HEK293 (cell line): ENCODE data around the gene SLC6A13.

Experiments
- CTCF ChIA-PET: fragments of 350-600 bp; formaldehyde crosslinking; extraction: SDS; loops from one replicate; lab custom pipeline; 2021; ENCODE audit warnings: antibody characterized with exemption; lab: Yijun Ruan, JAX
- POLR2A ChIA-PET: fragments of 300-600 bp; formaldehyde crosslinking; extraction: SDS; loops from one replicate; lab custom pipeline; 2020; ENCODE audit warnings: antibody characterized with exemption, inconsistent platforms; lab: Yijun Ruan, JAX
- H3K27ac ChIP-seq: fragments of 200-500 bp; sonication (Bioruptor generic); 2 replicates; pipeline ENCODE4 v1.5.1; 2014; ENCODE audit warnings: low read depth, low read length, control low read depth, inconsistent platforms; ENCODE audit errors: extremely low read depth
- H3K36me3 ChIP-seq, 2 experiments: fragments of 200-500 bp in 1 of 2; sonication (Bioruptor generic) in 1 of 2; 1 replicate in 1 of 2; 2 replicates in 1 of 2; pipeline ENCODE4 v1.5.1; 2014 to 2017; ENCODE audit warnings: inconsistent platforms in 2 of 2, low read length in 2 of 2; ENCODE audit not compliant: control insufficient read depth in 2 of 2, insufficient read depth in 1 of 2
- H3K4me1 ChIP-seq: fragments of 200-500 bp; sonication (Bioruptor generic); 2 replicates; pipeline ENCODE4 v1.5.1; 2014; ENCODE audit warnings: mild to moderate bottlenecking, low read length, inconsistent platforms; ENCODE audit not compliant: control insufficient read depth, insufficient read depth
- H3K4me3 ChIP-seq: 2 replicates; pipeline ENCODE4 v1.5.1; 2011; ENCODE audit warnings: low read depth, mild to moderate bottlenecking, control low read depth, low read length, moderate library complexity
- H3K9me3 ChIP-seq: fragments of 200-500 bp; sonication (Bioruptor generic); 2 replicates; pipeline ENCODE4 v1.5.1; 2014; ENCODE audit warnings: low read depth, low read length, inconsistent platforms; ENCODE audit not compliant: control insufficient read depth, insufficient read depth
- HOXD13 ChIP-seq: sonication (generic); formaldehyde crosslinking; IDR thresholded peaks from 2 replicates; pipeline ENCODE4 v1.8.0; 2022; ENCODE audit warnings: missing genetic modification reagents, borderline replicate concordance
- IKZF3 ChIP-seq: fragments of 450-650 bp; IDR thresholded peaks from 2 replicates; pipeline ENCODE4 v1.5.0; 2018; ENCODE audit warnings: missing biosample characterization, mild to moderate bottlenecking, missing genetic modification characterization, moderate library complexity
- KLF10 ChIP-seq: fragments of 450-650 bp; IDR thresholded peaks from 2 replicates; pipeline ENCODE4 v1.5.1; 2018; ENCODE audit warnings: missing biosample characterization, mild to moderate bottlenecking, missing genetic modification characterization
- SCRT1 ChIP-seq: fragments of 450-650 bp; formaldehyde crosslinking; IDR thresholded peaks from 2 replicates; pipeline ENCODE4 v1.5.1; 2016; ENCODE audit warnings: missing biosample characterization, missing genetic modification characterization, borderline replicate concordance
- ZBTB48 ChIP-seq: fragments of 450-650 bp; formaldehyde crosslinking; IDR thresholded peaks from 2 replicates; pipeline ENCODE4 v1.5.1; 2016; ENCODE audit warnings: missing biosample characterization, missing genetic modification characterization
- ZEB2 ChIP-seq: fragments of 450-650 bp; formaldehyde crosslinking; IDR thresholded peaks from 2 replicates; pipeline ENCODE4 v1.5.1; 2016; ENCODE audit warnings: missing biosample characterization, missing genetic modification characterization
- ZNF133 ChIP-seq: fragments of 450-650 bp; formaldehyde crosslinking; IDR thresholded peaks from 2 replicates; pipeline ENCODE4 v1.5.1; 2016; ENCODE audit warnings: missing biosample characterization, missing genetic modification characterization
- ZNF146 ChIP-seq: fragments of 450-650 bp; formaldehyde crosslinking; IDR thresholded peaks from 2 replicates; pipeline ENCODE4 v1.5.1; 2016; ENCODE audit warnings: missing biosample characterization, missing genetic modification characterization
- ZNF202 ChIP-seq: fragments of 450-650 bp; formaldehyde crosslinking; IDR thresholded peaks from 2 replicates; pipeline ENCODE4 v1.5.1; 2016; ENCODE audit warnings: missing biosample characterization, missing genetic modification characterization, borderline replicate concordance
- ZNF501 ChIP-seq: fragments of 450-650 bp; formaldehyde crosslinking; IDR thresholded peaks from 2 replicates; pipeline ENCODE4 v1.5.1; 2016; ENCODE audit warnings: missing biosample characterization, missing genetic modification characterization
- ZNF521 ChIP-seq: fragments of 450-650 bp; formaldehyde crosslinking; IDR thresholded peaks from 2 replicates; pipeline ENCODE4 v1.5.1; 2017; ENCODE audit warnings: missing biosample characterization, mild to moderate bottlenecking, missing genetic modification characterization
- ZNF530 ChIP-seq: fragments of 450-650 bp; formaldehyde crosslinking; IDR thresholded peaks from 2 replicates; pipeline ENCODE4 v1.5.1; 2016; ENCODE audit warnings: low read depth, missing biosample characterization, missing genetic modification characterization
- ZNF670 ChIP-seq: fragments of 450-650 bp; formaldehyde crosslinking; IDR thresholded peaks from 2 replicates; pipeline ENCODE4 v1.5.1; 2016; ENCODE audit warnings: missing biosample characterization, missing genetic modification characterization, low read depth
- ZNF701 ChIP-seq: fragments of 450-650 bp; formaldehyde crosslinking; IDR thresholded peaks from 2 replicates; pipeline ENCODE4 v1.5.1; 2016; ENCODE audit warnings: missing biosample characterization, missing genetic modification characterization
- ZNF76 ChIP-seq: fragments of 450-650 bp; formaldehyde crosslinking; IDR thresholded peaks from 2 replicates; pipeline ENCODE4; 2016; ENCODE audit warnings: low read depth, missing biosample characterization, missing genetic modification characterization, borderline replicate concordance
- TF ChIP-seq, protein P1 (sequence below): fragments of 450-650 bp; formaldehyde crosslinking; IDR thresholded peaks from 2 replicates; pipeline ENCODE4 v1.5.1; 2017; ENCODE audit warnings: missing biosample characterization, missing genetic modification characterization
- TF ChIP-seq, protein P2 (sequence below): fragments of 450-650 bp; formaldehyde crosslinking; IDR thresholded peaks from 2 replicates; pipeline ENCODE4 v1.5.1; 2016; ENCODE audit warnings: missing biosample characterization, missing genetic modification characterization
- TF ChIP-seq, protein P3 (sequence below): fragments of 450-650 bp; formaldehyde crosslinking; IDR thresholded peaks from 2 replicates; pipeline ENCODE4 v1.5.1; 2016; ENCODE audit warnings: missing biosample characterization, missing genetic modification characterization

SLC6A13 gene

DNA sequence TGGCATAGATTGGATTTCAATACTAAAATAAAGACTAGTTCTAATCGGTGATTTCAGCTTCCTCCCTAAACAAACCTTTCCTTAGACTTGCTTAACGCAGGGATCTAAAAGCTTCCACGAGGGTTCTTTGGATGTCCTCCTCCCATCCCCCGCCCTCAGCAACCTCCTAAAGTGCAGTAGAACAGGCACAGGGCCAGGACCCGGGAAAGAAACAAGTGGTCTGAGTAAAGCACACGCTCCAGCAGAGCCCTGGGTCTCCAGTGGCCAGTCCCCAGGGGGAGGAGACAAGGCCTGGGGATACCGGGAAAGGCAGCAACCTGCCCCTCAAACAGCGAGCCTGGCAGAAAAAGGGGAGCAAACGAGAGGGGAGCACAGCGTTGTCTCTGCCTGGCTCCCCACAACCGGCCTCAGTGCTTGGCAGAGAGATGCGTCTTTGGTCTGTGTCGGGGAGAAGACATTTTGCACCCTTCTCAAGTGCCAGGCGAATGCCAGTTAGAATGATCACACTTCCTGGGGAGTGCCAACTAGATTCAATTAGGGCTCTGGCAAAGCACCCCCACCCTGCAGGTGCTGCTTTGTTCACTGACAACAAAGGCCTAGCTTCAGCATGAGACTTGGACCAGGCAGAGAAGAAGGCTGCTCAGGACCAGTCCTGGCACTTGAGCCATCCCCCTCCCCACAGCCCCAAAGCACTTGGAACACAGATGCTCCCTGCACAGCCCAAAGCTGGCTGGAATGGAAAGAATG, 31.5 kb downstream of the SLC6A13 start (continued):
- TF ChIP-seq, protein P1, sequence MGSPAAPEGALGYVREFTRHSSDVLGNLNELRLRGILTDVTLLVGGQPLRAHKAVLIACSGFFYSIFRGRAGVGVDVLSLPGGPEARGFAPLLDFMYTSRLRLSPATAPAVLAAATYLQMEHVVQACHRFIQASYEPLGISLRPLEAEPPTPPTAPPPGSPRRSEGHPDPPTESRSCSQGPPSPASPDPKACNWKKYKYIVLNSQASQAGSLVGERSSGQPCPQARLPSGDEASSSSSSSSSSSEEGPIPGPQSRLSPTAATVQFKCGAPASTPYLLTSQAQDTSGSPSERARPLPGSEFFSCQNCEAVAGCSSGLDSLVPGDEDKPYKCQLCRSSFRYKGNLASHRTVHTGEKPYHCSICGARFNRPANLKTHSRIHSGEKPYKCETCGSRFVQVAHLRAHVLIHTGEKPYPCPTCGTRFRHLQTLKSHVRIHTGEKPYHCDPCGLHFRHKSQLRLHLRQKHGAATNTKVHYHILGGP (tag by site-specific recombination), result no peak
- TF ChIP-seq SCRT1 (tag by site-specific recombination), result no peak

DNA sequence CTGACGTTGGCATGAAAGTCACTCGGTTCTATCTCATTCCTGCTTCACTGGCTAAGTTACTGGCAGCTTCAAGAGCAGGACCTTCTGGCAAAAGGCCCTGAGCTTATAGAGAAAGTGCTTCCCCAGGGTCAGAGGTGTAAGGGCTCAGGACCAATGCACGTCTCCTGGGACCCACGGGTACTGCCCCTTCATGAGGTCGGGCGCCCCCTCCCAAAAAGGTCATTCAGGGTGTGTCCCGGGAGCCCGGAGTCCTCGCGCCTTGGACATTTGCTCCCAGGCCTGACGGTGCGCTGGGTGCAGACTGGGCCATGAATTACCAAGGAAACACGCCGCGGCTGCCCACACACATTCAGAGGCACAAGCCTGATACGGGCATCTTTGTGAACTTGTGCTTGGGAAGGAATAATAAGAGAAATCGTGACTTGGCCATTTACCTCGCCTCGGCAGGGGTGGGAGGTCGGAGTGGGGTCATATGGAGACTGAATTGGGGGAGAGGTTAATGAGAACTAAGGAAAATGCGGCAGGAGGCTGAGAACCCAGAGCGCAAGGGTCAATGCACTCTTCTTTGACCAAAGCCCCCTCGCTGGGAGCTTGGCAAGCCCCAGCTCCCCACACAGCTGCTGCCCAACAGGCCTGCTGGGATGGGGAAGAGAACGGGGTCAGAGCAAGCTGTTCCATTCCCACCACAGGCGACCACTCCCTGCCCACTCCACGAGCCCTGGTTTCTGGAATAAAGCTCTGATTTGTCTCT, 33.0 kb downstream of the SLC6A13 start:
- no peak overlapping the region for H3K4me3 ChIP-seq
- H3K27ac ChIP-seq, result no peak overlapping the region
- CTCF ChIA-PET, result interaction anchor here (1.5 kb wide), 1 partner anchor 9 kb away, joined by 4 read pairs; no protein-coding TSS in a partner anchor
- H3K9me3 ChIP-seq, result no peaks in the 10 kb centered on the region
- no peaks in the 10 kb centered on the region for H3K36me3 ChIP-seq
- TF ChIP-seq, protein P2, sequence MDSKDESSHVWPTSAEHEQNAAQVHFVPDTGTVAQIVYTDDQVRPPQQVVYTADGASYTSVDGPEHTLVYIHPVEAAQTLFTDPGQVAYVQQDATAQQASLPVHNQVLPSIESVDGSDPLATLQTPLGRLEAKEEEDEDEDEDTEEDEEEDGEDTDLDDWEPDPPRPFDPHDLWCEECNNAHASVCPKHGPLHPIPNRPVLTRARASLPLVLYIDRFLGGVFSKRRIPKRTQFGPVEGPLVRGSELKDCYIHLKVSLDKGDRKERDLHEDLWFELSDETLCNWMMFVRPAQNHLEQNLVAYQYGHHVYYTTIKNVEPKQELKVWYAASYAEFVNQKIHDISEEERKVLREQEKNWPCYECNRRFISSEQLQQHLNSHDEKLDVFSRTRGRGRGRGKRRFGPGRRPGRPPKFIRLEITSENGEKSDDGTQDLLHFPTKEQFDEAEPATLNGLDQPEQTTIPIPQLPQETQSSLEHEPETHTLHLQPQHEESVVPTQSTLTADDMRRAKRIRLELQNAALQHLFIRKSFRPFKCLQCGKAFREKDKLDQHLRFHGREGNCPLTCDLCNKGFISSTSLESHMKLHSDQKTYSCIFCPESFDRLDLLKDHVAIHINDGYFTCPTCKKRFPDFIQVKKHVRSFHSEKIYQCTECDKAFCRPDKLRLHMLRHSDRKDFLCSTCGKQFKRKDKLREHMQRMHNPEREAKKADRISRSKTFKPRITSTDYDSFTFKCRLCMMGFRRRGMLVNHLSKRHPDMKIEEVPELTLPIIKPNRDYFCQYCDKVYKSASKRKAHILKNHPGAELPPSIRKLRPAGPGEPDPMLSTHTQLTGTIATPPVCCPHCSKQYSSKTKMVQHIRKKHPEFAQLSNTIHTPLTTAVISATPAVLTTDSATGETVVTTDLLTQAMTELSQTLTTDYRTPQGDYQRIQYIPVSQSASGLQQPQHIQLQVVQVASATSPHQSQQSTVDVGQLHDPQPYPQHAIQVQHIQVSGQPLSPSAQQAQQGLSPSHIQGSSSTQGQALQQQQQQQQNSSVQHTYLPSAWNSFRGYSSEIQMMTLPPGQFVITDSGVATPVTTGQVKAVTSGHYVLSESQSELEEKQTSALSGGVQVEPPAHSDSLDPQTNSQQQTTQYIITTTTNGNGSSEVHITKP (tag by site-specific recombination), result no peak
- no peak for TF ChIP-seq ZNF146 (tag by site-specific recombination)
- no peak for TF ChIP-seq IKZF3 (tag by site-specific recombination)
- TF ChIP-seq ZNF202, result no peak
- TF ChIP-seq ZEB2 (tag by site-specific recombination), result no peak
- TF ChIP-seq, protein P3, sequence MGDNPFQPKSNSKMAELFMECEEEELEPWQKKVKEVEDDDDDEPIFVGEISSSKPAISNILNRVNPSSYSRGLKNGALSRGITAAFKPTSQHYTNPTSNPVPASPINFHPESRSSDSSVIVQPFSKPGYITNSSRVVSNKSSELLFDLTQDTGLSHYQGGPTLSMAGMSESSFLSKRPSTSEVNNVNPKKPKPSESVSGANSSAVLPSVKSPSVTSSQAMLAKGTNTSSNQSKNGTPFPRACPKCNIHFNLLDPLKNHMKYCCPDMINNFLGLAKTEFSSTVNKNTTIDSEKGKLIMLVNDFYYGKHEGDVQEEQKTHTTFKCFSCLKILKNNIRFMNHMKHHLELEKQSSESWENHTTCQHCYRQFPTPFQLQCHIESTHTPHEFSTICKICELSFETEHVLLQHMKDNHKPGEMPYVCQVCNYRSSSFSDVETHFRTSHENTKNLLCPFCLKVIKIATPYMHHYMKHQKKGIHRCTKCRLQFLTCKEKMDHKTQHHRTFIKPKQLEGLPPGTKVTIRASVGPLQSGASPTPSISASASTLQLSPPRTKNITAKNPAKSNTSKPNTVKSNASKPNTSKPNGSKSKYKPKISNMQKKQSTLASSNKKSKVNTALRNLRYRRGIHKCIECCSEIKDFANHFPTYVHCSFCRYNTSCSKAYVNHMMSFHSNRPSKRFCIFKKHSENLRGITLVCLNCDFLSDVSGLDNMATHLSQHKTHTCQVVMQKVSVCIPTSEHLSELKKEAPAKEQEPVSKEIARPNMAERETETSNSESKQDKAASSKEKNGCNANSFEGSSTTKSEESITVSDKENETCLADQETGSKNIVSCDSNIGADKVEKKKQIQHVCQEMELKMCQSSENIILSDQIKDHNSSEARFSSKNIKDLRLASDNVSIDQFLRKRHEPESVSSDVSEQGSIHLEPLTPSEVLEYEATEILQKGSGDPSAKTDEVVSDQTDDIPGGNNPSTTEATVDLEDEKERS, result no peak
- no peak for TF ChIP-seq HOXD13 (CRISPR knock-in tag)
- TF ChIP-seq KLF10 (tag by site-specific recombination), result no peak
- no peak for TF ChIP-seq ZNF76 (tag by site-specific recombination)
- no peak for TF ChIP-seq ZNF701 (tag by site-specific recombination)
- TF ChIP-seq ZNF670, result no peak
- no peak for TF ChIP-seq ZBTB48
- TF ChIP-seq ZNF530 (tag by site-specific recombination), result no peak
- no peak for TF ChIP-seq ZNF133
- no peak for TF ChIP-seq ZNF521
- no peak for TF ChIP-seq ZNF501 (tag by site-specific recombination)
- no peaks in the 10 kb centered on the region for H3K4me1 ChIP-seq
- POLR2A ChIA-PET, result no interaction called here
